Measurements from ENCODE around the gene RFX7.

DNA sequence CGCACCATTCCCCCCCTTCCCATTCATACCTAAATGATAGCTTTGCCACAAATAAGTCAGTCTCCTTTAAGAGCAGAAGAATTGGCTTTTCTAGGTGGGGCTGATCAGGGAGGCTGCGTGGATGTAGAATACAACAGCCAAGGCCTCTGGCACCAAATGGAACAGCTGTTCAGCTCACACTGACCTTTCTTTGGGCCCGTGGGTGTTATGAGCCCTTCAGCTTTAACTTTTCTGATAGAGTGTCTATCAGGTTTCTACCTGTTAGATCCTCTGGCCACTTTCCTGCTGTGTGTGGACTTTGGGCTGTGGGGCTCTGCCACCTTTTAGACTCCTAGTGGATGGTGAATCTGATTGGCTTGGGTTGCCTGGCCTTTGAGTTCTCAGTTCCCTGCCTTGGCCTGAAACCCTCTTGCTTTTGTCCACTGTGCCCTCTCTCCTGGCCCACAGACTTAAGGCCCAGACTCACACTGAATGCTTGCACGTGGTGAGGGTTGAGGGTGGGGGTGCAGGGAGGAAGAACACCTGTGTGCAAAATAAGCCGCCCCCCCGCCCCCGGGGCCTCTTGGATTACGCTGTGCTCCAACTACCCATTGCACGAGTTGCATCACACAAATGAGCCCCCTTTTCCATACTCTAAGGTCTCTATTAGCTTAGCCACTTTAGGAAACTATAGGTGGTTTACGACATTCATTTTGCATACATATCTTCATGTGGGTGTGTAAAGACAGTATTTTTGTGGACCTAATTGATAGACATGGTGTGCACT lies 1.3 kb upstream of the RFX7 start:
- no peak for TF ChIP-seq TAF1 (IDR thresholded peaks at IDR 0.05; ENCODE audit: borderline replicate concordance, insufficient read depth, low read length)
- TF ChIP-seq POLR2AphosphoS5 (IDR thresholded peaks at IDR 0.05; ENCODE audit: low read depth, low read length) = no peak
- TF ChIP-seq, protein P1, sequence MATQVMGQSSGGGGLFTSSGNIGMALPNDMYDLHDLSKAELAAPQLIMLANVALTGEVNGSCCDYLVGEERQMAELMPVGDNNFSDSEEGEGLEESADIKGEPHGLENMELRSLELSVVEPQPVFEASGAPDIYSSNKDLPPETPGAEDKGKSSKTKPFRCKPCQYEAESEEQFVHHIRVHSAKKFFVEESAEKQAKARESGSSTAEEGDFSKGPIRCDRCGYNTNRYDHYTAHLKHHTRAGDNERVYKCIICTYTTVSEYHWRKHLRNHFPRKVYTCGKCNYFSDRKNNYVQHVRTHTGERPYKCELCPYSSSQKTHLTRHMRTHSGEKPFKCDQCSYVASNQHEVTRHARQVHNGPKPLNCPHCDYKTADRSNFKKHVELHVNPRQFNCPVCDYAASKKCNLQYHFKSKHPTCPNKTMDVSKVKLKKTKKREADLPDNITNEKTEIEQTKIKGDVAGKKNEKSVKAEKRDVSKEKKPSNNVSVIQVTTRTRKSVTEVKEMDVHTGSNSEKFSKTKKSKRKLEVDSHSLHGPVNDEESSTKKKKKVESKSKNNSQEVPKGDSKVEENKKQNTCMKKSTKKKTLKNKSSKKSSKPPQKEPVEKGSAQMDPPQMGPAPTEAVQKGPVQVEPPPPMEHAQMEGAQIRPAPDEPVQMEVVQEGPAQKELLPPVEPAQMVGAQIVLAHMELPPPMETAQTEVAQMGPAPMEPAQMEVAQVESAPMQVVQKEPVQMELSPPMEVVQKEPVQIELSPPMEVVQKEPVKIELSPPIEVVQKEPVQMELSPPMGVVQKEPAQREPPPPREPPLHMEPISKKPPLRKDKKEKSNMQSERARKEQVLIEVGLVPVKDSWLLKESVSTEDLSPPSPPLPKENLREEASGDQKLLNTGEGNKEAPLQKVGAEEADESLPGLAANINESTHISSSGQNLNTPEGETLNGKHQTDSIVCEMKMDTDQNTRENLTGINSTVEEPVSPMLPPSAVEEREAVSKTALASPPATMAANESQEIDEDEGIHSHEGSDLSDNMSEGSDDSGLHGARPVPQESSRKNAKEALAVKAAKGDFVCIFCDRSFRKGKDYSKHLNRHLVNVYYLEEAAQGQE (IDR thresholded peaks at IDR 0.05; ENCODE audit: insufficient read depth in 1 of 2, low read depth in 2 of 2, low read length in 2 of 2) = no peak
- TF ChIP-seq SIN3A (IDR thresholded peaks at IDR 0.05; ENCODE audit: borderline replicate concordance, insufficient read depth, low read length) = no peak
